HT1080 (cell line): ENCODE results near the gene MAP1LC3B. TPM values are rescaled to one million over a fixed set of nuclear protein-coding genes. Genes with fewer than 3 reads are reported as not detected.
A peak's percentile ranks its signal among the peaks of the same experiment; 100 is the strongest.

ENCODE experiments used
- DNase-seq: peaks from one replicate; pipeline ENCODE4 v3.0.0-alpha.2; 2015; ENCODE audit warnings: low read depth
- polyA plus RNA-seq, 2 experiments: library from polyadenylated mRNA; depleted of rRNA; stranded (reverse); fragments of >200 nt; gene quantifications; 2 replicates each; pipeline ENCODE4 v1.2.3, GENCODE V29; 2015
- total RNA-seq: library from RNA; depleted of rRNA; stranded (reverse); fragments of >200 nt; shearing (Covaris generic); gene quantifications from 2 replicates; pipeline ENCODE4 v1.2.3, GENCODE V29; 2014; rRNA removed

Gene MAP1LC3B
- 11.5 and 50.6 TPM in 2 replicates for total RNA-seq
- 69.8 and 74.2 TPM in 2 replicates for polyA plus RNA-seq (2015; cell fraction: cytosol; rRNA removed)
- polyA plus RNA-seq (2015; cell fraction: nucleus; rRNA removed), result 32.3 and 39.8 TPM in 2 replicates

GRCh38 chr16:87391950-87392820 is at the start of gene MAP1LC3B:
MAP1LC3B (plus strand) TSS chr16:87392336; CDS start chr16:87392428, 92 bp downstream.
- DNase-seq, result peak; percentile 97

DNA sequence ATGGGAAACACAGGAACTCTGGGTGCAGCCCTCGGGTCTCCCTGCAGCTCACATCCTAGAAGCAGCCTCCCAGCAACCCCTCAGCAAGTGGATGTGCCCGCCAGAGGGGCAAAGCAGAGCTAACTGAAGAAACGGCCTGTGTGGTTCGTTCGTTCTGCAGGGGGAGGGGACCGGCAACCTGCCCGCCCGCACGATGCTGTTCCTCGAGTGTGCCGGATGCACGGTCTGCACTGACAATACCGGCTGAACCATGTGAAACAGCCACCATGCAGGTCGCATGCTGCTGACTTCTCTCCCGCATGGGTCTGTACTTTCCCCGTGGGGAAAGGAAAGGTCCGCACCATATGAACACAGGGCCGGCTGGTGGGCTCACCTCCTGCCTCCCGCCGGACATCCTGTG is 49.6 kb upstream of the MAP1LC3B start:
- no peak for DNase-seq

DNA sequence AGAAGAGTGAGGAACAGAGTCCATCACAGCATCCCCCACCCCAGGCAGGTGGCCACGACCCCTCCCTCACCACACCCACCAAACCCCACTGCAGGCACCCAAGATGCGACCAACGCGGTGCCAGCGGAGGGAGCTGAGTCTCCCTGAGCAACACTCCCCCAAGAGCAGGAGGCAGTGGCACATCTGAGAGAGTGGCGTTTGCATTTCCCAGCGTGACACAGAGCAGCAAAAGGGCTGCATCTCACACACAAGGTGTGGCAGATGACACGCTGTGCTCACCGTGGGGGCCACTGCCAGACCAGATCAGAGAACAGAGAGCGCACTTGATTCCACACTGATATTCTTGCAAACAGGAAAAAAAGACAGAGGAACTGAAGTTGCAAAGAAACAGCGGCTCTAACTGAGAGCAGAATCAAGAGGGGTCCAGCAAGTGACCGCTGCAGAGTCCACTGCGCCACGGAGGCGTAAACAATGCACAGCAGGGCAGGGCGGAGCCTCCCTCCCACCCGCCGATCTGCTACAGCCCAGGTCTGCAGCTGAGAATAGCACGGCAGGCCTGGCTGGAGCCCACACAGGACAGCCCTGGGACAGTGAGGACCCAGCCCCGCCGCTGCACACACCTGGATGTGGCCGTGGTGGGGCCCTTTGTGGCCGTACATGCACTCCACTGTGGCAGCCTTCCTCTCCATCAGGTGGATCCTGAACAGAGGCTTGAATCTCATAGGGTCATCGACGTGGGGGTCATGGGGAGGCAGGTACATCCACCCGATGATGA is 49.0 kb upstream of the MAP1LC3B start:
- no peak for DNase-seq

DNA sequence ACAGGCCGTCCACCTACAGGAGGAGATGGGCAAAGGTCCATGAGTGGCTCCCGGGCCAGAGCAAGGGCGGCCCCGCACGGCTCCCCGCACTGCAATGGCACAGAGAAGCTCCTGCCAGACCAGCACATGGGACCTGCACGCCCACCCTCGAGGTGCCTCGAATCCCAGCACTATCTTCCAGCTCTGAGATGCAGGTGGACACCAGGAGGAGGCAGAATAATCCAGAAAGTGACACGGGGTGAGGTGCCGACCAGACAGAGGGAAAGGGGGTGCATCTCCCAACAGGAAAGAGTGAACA is 48.4 kb upstream of the MAP1LC3B start:
- DNase-seq, result no peak

- DNase-seq, result no peak
Measured at GRCh38 chr16:87344165-87344930, 47.8 kb upstream of the MAP1LC3B start.

- no peak for DNase-seq
Measured at GRCh38 chr16:87344931-87345631, 47.1 kb upstream of the MAP1LC3B start.

DNA sequence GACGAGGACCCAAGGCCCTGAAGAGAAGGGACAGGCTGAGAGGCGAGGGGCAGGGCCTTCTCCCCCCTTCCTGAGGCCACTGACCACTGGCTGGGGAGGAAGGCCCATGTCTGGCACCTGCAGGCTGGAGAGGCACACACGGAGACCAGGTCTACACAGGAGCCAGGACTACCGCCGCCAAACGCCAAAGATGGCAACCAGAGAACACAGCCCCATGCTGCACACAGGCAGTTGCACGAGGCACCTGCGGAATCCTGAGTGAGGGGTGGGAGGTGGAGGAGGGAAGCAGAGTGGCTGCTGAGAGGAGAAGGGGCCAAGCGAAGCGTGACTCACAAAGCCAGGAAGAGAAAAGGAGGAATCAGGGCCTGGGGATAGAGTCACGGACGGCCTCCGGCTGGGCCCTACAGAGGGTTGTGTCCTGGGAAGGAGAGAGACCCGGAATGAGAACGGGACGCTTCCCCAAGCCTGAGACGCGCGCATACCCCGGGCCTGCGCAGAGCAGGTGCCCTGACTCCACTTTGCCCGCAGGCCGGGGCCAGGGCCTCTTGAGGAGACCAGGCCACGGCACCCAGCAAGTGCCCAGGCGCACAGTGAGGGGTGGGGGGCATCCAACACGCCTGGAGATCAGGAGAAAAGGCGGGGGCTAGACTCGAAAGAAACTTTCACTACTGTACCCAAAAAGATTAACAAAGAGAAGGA is 46.3 kb upstream of the MAP1LC3B start:
- no peak for DNase-seq

- DNase-seq, result no peak
Measured at GRCh38 chr16:87346517-87347060, 45.5 kb upstream of the MAP1LC3B start.

DNA sequence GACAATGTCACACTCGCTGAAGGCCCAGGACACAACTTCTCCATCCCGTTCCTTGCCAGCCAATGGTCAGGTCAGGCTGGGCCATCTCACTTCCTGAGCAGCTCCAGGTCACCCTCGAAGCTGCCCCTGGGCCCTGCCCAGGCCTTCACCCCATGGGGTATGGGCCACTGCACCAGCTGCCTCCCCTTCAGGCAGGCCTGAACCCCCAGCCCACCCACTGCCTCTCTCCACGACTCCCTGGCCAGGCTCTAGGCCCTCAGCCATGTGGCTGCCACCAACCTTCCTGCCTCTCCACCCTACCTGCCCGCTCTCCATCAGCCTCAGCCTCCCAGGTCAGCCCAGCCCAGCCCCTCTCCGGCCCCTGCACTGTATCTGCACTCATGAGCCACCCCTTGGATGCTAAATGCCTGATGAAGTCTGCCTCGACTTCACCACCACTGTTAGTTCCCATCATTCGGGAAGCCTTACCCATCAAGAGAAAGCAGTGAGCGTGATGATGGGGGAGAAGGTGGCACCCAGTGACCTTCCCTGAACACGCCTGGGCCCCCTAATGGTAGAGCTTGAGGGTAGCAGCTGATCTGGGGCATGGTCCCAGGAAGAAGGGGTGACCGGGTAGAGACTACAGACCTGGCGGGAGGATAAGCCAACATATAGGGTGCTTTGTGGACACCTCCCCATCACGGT is 44.1 kb upstream of the MAP1LC3B start:
- no peak for DNase-seq

DNA sequence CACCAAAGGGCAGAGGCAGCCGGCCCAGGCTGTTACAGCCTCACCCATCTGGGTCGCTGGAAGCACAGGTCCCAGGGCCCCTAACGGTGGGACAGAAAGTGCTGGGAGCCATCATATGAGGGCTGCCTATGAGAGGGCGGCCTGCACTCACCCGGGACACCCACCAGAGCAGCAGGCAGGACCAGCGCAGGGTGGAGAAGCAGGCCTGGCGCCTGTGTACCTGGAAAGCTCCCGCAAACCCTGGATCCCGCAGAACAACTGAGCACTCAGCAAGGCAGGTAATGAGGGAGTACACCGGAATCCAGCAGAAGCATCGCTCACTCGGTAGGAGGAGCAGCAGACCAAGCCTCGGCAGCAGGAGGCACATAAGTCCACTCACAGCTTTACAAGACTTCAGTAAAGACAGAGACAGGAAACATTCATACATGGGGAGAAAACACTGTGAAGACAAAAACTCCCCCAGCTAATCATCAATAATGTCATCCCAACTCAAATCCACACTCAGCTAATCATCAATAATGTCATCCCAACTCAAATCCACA is 43.4 kb upstream of the MAP1LC3B start:
- no peak for DNase-seq

- no peak for DNase-seq
Measured at GRCh38 chr16:87350031-87350430, 42.1 kb upstream of the MAP1LC3B start.

GRCh38 chr16:87350681-87351319 is 41.3 kb upstream of the MAP1LC3B start:
- DNase-seq, result no peak

DNA sequence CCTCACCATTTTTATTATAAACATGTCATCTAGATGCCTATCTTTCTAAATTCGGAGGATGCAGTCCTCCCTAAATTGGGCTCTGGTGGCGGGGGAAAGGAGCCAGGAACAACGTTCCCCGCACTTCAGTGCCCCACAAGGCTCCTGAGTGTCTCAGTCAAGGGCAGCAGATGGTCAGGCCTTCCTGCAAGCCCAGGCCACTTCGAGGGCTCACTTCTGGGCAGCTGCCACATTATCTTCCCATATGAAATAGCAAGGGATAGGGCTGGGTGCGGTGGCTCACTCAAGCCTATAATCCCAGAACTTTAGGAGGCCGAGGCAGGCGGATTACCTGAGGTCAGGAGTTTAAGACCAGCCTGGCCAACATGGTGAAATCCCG is 40.8 kb upstream of the MAP1LC3B start:
- no peak for DNase-seq

GRCh38 chr16:87352818-87353217 is 39.3 kb upstream of the MAP1LC3B start:
- DNase-seq, result no peak

GRCh38 chr16:87353613-87354012 is 38.5 kb upstream of the MAP1LC3B start:
- DNase-seq, result no peak

DNA sequence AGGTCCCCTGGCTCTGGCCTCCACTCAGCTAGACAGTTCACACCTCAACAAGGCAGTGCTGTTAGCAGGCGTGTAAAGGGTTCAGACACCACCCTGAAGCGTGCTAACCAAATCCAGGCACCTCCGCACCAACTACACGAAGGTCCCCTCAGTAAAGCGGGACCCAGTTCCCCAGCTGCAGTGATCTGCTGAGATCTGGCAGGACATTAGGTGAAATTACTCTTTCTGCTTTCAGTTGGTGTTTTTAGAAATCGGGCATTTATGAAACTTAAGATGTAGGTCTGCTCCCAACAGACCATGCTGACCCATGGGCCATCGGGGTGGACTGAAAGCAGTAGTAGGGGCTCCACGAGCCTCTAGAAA is 35.7 kb upstream of the MAP1LC3B start:
- no peak for DNase-seq

- no peak for DNase-seq
Measured at GRCh38 chr16:87358250-87358649, 33.9 kb upstream of the MAP1LC3B start.

GRCh38 chr16:87358696-87359095 is 33.4 kb upstream of the MAP1LC3B start:
- DNase-seq, result no peak

GRCh38 chr16:87359121-87359520 is 33.0 kb upstream of the MAP1LC3B start:
- no peak for DNase-seq
